NCI-H69 (cell line): ENCODE results near the gene KLF16.
"Not testable (repeated sequence)": the region's sequence is repeated elsewhere in the genome, so short reads cannot be mapped to it uniquely, and the experiment has no call there.

Source experiments
- DNase-seq: peaks from one replicate; lab custom pipeline; 2025; lab: John Stamatoyannopoulos, UW

The KLF16 gene

DNA sequence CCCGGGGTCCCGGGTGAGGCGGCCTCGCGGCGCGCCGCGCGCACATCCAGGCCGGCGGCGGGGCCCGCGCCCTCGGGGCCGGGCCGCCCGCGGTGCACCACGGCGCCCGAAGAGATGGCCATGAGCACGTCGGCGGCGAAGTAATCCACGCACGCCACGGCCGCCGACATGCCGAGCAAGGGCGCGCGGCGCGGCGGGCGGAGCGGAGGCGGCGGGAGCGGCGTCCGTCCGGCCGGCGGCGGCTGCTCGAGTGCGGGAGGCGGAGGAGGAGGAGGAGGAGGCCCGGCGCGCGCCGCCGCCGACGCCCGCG is at the start of gene KLF16:
TSS of gene KLF16 (minus strand) at position 252 of the 310 bp plus-strand sequence. CDS start at position 170, 82 bp downstream.
- no peak for DNase-seq

- no peak for DNase-seq
Observed at GRCh38 chr19:1912760-1913505, 49.6 kb upstream of the KLF16 start.

DNA sequence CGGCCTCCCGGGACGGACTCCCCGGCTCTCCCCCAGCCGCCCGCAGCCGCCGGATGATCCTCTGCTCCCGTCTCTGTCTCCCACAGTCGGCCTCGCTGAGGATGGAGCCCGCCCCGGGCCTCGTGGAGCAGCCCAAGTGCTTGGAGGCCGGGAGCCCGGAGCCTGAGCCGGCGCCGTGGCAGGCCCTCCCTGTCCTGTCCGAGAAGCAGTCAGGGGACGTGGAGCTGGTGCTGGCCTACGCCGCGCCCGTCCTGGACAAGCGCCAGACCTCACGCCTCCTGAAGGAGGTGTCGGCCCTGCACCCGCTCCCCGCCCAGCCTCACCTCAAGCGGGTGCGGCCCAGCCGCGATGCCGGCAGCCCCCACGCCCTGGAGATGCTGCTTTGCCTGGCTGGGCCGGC is 48.6 kb upstream of the KLF16 start:
- DNase-seq: no peak

DNA sequence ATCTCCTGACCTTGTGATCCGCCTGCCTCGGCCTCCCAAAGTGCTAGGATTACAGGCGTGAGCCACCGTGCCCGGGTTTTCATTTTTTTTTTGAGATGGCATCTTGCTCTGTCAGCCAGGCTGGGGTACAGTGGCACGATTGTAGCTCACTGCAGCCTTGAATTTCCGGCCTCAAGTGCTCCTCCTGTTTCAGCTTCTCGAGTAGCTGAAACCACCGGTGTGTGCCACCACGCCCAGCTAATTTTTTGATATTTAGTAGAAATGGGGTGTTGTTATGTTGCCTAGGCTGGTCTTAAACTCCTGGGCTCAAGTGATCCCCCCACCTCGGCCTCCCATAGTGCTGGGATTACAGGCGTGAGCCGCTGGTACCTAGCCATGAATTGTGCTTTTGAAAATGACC is 47.7 kb upstream of the KLF16 start:
- DNase-seq: no peak

GRCh38 chr19:1910177-1910576 is 46.8 kb upstream of the KLF16 start:
- no peak for DNase-seq

- DNase-seq: no peak
Observed at GRCh38 chr19:1909761-1910080, 46.3 kb upstream of the KLF16 start.

- no peak for DNase-seq
Observed at GRCh38 chr19:1908364-1908678, 44.9 kb upstream of the KLF16 start.

DNA sequence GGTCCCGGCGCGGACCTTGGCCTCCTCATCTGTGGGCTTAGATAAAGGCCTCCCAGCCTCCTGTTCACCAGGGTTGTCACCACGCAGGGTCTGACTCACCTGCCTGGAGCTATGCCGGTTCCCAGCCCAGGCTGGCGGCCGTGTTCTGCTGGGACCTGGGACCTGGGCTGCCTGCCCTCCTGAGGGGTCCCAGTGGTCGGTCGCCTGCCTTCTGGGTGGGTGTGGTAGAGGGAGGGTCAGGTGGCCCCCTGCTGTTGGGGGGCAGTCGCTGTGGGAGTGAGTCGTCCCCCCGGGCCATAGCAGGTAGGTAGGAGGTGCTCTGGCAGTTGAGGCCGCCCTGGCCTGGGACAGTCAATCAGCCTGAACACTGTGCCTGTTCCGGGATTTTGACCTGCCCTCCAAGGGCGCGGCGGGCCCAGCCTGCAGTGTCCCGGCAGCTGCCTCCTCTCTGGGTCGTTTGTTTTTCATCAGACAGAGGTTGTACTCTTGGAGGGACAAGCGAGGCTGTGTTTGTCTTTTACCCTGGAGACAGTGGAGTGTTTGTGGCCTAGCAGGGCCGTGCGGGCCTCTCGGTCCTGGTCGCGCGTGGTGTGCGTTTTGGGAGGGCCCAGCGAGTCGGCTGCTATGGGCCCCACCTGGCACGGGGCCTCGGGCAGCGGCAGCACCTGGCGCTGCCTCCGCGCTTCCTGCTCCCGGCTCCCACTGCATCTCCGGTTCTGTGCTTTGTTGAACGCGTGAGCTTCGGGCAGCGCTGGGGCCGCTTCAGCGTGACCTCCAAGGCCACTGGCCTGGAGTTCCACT is 44.4 kb upstream of the KLF16 start:
- DNase-seq: no peak

- DNase-seq: no peak
Observed at GRCh38 chr19:1906985-1907562, 43.7 kb upstream of the KLF16 start.

DNA sequence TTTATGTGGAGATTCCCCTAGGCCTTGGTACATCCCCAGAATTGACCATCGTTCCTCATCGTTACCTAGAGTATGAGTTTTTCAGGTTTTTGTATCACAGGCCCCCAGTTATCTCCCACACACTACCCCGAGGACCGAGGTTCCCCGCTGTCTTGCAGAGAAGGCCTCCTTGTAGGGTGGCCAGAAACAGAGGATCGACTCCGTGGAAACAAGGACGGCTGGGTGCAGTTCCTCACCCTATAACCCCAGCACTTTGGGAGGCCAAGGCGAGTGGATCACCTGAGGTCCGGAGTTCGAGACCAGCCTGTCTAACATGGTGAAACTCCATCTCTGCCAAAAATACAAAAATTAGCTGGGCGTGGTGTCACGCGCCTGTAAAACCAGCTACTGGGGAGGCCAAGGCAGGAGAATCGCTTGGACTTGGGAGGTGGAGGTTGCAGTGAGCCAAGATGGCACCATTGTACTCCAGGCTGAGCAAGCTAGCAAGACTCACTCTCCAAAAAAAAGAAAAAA is 42.5 kb upstream of the KLF16 start:
- DNase-seq: no peak

DNA sequence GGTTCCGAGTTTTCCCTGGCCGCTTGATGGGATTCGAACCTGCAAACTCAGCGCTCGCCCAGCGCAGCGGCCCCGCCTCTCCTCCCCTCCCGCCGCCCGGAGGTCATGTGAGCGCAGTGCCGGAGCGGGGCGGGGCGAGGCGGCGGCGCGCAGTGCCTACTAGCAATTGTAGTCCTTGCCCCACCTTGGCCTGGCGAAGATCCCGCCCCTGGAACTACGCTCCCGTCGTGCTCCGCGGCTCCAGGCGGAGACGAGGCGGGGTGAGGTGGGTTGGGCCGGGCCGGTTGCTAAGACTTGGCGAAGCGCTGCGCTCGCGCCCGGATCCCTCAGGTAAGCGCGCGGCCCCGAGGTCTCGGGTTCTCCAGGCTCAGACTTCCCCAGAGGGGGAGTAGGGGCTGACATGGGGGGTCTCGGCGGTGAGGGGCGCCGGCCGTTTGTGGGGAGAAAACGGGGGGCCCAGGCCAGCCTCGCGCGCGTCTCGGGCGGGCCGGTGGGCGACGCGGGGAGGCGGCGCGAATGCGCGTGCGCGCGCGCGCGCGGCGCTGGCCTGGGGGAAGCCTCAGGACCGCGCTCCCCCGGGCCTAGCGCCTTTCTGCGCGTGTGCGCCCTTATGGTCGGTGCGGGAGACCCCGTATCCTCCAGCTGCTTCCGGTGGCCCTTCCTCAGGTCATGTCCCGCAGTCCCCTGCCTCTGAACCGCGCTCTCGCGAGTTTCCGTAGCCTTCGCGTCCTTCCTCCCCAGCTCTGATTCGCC is 41.9 kb upstream of the KLF16 start, which contains the start of the genes ADAT3 and SCAMP4:
TSS of gene ADAT3 (plus strand) at position 290 of the 753 bp plus-strand sequence. CDS start 6,649 bp downstream, outside the sequence.
TSS of gene SCAMP4 (plus strand) at position 290 of the 753 bp plus-strand sequence. CDS start 9,621 bp downstream, outside the sequence.
- peak; percentile 99 for DNase-seq

GRCh38 chr19:1904860-1905109 is 41.4 kb upstream of the KLF16 start:
- no peak for DNase-seq

DNA sequence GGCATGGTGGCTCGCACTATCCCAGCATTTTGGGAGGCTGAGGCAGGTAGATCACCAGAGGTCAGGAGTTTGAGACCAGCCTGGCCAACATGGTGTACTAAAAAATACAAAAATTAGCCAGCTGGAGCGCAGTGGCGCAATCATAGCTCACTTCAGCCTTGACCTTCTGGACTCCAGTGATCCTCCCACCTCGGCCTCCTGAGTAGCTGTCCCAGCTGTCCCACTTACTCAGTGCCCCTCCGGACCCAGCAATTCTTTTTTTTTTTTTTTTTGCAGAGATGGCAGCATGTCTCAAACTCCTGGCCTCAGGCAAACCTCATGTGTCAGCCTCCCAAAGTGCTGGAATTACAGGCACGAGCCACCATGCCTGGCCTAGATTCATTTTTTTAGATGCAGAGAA is 39.5 kb upstream of the KLF16 start:
- no peak for DNase-seq

DNA sequence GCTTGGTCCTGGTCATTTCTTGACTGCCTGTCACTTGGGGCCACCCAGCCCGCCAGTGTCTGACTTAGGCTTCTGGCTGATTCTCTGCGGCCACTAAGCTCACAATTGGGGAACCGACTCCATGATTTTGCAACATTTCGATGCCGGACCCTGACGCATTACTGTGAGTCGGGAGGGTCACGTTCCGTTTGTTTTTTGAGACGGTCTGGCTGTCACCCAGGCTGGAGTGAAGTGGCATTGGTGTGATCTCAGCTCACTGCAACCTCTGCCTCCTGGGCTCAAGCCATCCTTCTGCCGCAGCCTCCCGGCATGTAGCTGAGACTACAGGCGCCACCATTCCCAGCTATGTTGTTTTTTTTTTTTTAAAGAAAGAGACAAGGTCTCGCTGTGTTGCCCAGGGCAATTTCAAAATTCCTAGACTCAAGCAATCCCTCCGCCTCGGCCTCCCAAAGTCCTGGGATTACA is 38.6 kb upstream of the KLF16 start:
- no peak for DNase-seq

DNA sequence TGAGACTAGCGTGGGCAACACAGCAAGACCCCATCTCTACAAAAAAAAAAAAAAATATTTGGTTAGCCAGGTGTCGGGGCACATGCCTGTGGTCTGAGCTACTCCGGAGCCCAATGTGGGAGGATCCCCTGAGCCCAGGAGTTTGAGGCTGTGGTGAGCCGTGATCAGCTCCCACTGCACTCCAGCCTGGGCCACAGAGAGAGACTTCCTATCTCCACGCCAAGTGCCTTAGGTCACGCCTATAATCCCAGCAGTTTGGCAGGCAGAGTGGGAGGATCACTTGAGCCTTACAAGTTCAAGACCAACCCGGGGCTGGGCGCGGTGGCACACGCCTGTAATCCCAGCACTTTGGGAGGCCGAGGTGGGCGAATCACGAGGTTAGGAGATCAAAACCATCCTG is 33.1 kb upstream of the KLF16 start:
- DNase-seq: no peak

DNA sequence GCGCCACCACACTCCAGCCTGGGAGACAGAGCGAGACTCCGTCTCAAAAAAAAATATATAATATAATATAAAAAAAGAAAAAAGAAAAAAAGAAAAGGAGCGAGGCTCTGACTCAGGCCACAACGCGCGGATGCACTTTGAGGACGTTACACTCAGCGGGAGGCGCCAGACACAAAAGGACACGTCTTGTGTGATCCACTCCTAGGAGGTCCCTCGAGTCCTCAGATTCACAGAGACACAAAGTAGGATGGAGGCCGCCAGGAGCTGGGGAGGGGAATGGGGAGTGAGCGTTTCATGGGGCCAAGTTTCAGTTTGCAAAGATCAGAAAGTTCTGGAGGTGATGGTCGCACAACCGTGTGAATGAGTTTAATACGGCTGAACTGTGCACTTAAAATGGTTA is 30.4 kb upstream of the KLF16 start:
- DNase-seq: no peak

DNA sequence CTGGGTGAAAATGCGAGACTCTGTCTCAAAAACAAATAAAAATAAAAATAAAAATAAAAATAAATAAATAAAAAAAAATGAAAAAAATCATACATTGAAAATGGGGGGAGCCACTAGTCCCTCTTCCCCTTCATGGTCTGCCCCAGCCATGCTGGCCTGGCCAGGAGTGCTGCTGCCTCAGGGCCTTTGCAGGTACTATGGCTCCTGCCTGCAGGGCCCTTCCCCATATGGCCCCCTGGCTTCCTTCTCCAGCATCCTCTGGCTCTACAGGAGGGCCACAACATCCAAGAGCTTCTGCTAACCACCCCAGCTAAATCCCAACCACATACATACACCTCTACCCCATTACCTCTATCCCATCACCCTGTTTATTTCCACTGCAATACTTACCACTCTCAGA is 26.5 kb upstream of the KLF16 start:
- DNase-seq: no peak

DNA sequence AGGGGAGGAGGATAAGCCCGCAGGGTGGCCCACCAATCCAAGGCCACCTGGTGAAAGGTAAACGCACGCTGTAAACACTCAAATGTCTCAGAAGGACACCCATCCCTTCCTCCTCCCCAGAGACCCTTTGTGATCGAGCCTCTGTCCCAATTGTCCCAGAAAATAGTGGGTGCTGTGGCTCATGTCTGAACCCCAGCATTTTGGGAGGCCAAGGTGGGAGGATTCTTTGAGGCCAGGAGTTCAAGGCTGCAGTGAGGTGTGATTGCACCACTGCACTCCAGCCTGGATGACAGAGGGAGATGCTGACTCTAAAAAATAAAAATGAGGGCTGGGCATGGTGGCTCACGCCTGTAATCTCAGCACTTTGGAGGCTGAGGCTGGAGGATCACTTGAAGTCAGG is 25.0 kb upstream of the KLF16 start:
- no peak for DNase-seq

- not testable (repeated sequence) for DNase-seq
Observed at GRCh38 chr19:1886360-1886759, 23.0 kb upstream of the KLF16 start.

GRCh38 chr19:1885398-1886119 is 22.2 kb upstream of the KLF16 start, which contains the start of gene ABHD17A:
ABHD17A (minus strand) TSS chr19:1885496; CDS start chr19:1881566, 3,930 bp downstream.
- DNase-seq: peak; percentile 98

DNA sequence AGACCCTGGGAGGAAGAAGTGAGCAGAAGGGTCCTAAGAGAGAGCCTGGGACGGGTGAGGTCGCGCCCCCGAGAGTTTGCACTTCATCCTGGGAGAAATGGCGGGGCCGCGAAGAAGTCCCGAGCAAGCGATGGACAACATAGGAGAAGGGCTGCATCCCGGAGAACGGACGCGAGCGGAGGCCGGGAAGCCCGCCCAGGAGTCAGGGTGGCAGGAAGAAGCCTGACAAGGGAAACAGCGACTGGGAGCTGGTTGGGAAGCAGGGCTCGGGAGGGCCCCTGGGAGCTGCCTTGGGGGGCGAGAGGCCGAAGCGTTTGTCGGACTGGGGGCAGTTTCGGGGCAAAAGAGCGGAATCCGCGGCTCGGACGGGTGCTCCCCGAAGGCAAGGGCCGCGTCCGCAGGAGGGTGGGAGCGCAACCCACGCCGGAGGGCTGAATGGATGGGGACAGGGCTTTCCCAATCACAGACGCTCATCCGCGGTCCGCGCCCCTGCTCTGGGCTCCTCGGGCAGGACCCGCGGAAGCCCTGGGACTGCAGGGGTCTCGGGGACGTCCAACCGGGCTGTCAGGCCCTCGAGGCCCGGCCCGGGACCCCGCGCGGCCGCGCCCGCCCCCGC is 21.4 kb upstream of the KLF16 start:
- peak; percentile 32 for DNase-seq
